Caco-2 (cell line): ENCODE measurements around the gene PGS1. TPM values are rescaled to one million over a fixed set of nuclear protein-coding genes. Genes with fewer than 3 reads are reported as not detected.
A peak's percentile ranks its signal among the peaks of the same experiment; 100 is the strongest.

ENCODE experiments used
- BruUV-seq: library from RNA; stranded (reverse); fragments of 400-500 nt; replicated peaks from 2 replicates; lab custom pipeline; 2021; lab: Mats Ljungman, UMichigan
- CTCF ChIA-PET: fragments of 300-600 bp; sonication (Branson Sonifier 250); formaldehyde crosslinking; loops from one replicate; lab custom pipeline; 2022; ENCODE audit warnings: antibody characterized with exemption; lab: Charles Lee
- POLR2A ChIA-PET: fragments of 300-600 bp; sonication (Branson Sonifier 250); formaldehyde crosslinking; loops from one replicate; lab custom pipeline; 2022; ENCODE audit warnings: antibody characterized with exemption; lab: Charles Lee
- DNase-seq, 2 experiments: peaks; one replicate each; pipeline versions ENCODE4 v3.0.0 to v3.0.0-alpha.2; 2020 to 2022
- H3K27me3 ChIP-seq: replicated peaks from 2 replicates; pipeline ENCODE4 v1.6.0; 2011; ENCODE audit warnings: low read length; ENCODE audit not compliant: control insufficient read depth, insufficient read depth
- H3K36me3 ChIP-seq: 2 replicates; pipeline ENCODE4 v1.5.1; 2011; ENCODE audit warnings: low read length; ENCODE audit not compliant: control insufficient read depth, insufficient read depth
- H3K4me1 ChIP-seq: fragments of 250-450 bp; sonication (Bioruptor Pico); 2 replicates; pipeline ENCODE4 v1.5.1; 2020; ENCODE audit warnings: mild to moderate bottlenecking
- H3K4me3 ChIP-seq: 2 replicates; pipeline ENCODE4 v1.5.1; 2011; ENCODE audit warnings: low read depth, mild to moderate bottlenecking, control low read depth, low read length
- H3K9me3 ChIP-seq: fragments of 250-450 bp; sonication (Bioruptor Pico); 2 replicates; pipeline ENCODE4 v1.5.1; 2020; ENCODE audit warnings: mild to moderate bottlenecking, moderate library complexity
- H3K27ac Mint-ChIP-seq: one replicate; pipeline ENCODE4 v1.8.0; 2022; ENCODE audit warnings: mixed read lengths; ENCODE audit not compliant: unreplicated experiment
- H3K27me3 Mint-ChIP-seq: one replicate; pipeline ENCODE4 v1.8.0; 2022; ENCODE audit warnings: mixed read lengths; ENCODE audit not compliant: insufficient read depth, unreplicated experiment
- H3K36me3 Mint-ChIP-seq: one replicate; pipeline ENCODE4 v1.8.0; 2022; ENCODE audit warnings: mild to moderate bottlenecking, mixed read lengths; ENCODE audit not compliant: insufficient read depth, unreplicated experiment
- H3K4me1 Mint-ChIP-seq: one replicate; pipeline ENCODE4 v1.8.0; 2022; ENCODE audit warnings: low read depth, mixed read lengths; ENCODE audit not compliant: unreplicated experiment
- H3K4me3 Mint-ChIP-seq: one replicate; pipeline ENCODE4 v1.8.0; 2022; ENCODE audit warnings: mild to moderate bottlenecking, moderate library complexity, mixed read lengths; ENCODE audit not compliant: unreplicated experiment
- H3K9me3 Mint-ChIP-seq: one replicate; pipeline ENCODE4 v1.8.0; 2022; ENCODE audit warnings: mixed read lengths; ENCODE audit not compliant: unreplicated experiment
- intact Hi-C: fragments of 100-400 bp; cut with micrococcal nuclease; formaldehyde crosslinking; loops from one replicate; pipeline ENCODE4 v1.10.0; 2022; ENCODE audit not compliant: unreplicated experiment
- total RNA-seq: library from RNA; stranded (reverse); gene quantifications from 2 replicates; pipeline ENCODE4 v1.2.3, GENCODE V29; 2022
- TF ChIP-seq, protein P1 (sequence below), 2 experiments: fragments of 200-600 bp in 1 of 2; IDR thresholded peaks; 1 replicate in 1 of 2; 2 replicates in 1 of 2; pipeline versions ENCODE4 v1.5.1 to v1.8.0; 2011 to 2022; ENCODE audit warnings: antibody characterized with exemption in 1 of 2, control low read depth in 1 of 2, inconsistent platforms in 1 of 2, low read depth in 1 of 2, low read length in 1 of 2, mild to moderate bottlenecking in 1 of 2, moderate library complexity in 1 of 2; ENCODE audit not compliant: insufficient read depth in 1 of 2, severe bottlenecking in 1 of 2, unreplicated experiment in 1 of 2

PGS1 gene
- total RNA-seq, 1 experiment from 2014 or later, result 54.1 TPM

- POLR2A ChIA-PET, result interaction anchor here (0.5 to 2.0 kb wide), 10 partner anchors 43 to 334 kb away, joined by 3 to 13 read pairs (median 5); partner anchors contain the start of genes AFMID, PGS1 and TK1
- CTCF ChIA-PET, result interaction anchor here (0.6 to 2.6 kb wide), 29 partner anchors 10 to 294 kb away, joined by 3 to 57 read pairs (median 4); partner anchors contain the start of genes AFMID, SOCS3 and TK1
- H3K4me3 ChIP-seq, result peak overlapping the region; percentile 1; the same call in 1 of the 2 replicates
- TF ChIP-seq, protein P1, sequence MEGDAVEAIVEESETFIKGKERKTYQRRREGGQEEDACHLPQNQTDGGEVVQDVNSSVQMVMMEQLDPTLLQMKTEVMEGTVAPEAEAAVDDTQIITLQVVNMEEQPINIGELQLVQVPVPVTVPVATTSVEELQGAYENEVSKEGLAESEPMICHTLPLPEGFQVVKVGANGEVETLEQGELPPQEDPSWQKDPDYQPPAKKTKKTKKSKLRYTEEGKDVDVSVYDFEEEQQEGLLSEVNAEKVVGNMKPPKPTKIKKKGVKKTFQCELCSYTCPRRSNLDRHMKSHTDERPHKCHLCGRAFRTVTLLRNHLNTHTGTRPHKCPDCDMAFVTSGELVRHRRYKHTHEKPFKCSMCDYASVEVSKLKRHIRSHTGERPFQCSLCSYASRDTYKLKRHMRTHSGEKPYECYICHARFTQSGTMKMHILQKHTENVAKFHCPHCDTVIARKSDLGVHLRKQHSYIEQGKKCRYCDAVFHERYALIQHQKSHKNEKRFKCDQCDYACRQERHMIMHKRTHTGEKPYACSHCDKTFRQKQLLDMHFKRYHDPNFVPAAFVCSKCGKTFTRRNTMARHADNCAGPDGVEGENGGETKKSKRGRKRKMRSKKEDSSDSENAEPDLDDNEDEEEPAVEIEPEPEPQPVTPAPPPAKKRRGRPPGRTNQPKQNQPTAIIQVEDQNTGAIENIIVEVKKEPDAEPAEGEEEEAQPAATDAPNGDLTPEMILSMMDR (IDR thresholded peaks at IDR 0.05; ENCODE audit: insufficient read depth in 1 of 2, low read depth in 1 of 2, low read length in 1 of 2, severe bottlenecking in 1 of 2, unreplicated experiment in 1 of 2), result peak; percentile 98 to 99
- no peaks in the 10 kb centered on the region for H3K27me3 Mint-ChIP-seq
- no peaks in the 10 kb centered on the region for H3K9me3 Mint-ChIP-seq
- DNase-seq, result peak; percentile 93 to 96
- peak overlapping the region; percentile 72 for H3K4me3 Mint-ChIP-seq
- peaks cover 37% of the 10 kb centered on the region for H3K4me1 ChIP-seq
- H3K27me3 ChIP-seq, result no peaks in the 10 kb centered on the region
- peaks cover 96% of the 10 kb centered on the region for H3K36me3 Mint-ChIP-seq
- H3K9me3 ChIP-seq, result no peaks in the 10 kb centered on the region
- peak overlapping the region; percentile 95 for H3K27ac Mint-ChIP-seq
- H3K4me1 Mint-ChIP-seq, result peaks cover 28% of the 10 kb centered on the region
- peaks cover 8% of the 10 kb centered on the region for H3K36me3 ChIP-seq
- no TSS peak for BruUV-seq
- intact Hi-C loops, result loop anchor here (1.0 to 5.0 kb wide), 8 partner anchors 10 to 234 kb away; partner anchors contain the start of genes AFMID, SOCS3 and TK1
Observed at GRCh38 chr17:78421534-78422266, 43.3 kb downstream of the PGS1 start.

DNA sequence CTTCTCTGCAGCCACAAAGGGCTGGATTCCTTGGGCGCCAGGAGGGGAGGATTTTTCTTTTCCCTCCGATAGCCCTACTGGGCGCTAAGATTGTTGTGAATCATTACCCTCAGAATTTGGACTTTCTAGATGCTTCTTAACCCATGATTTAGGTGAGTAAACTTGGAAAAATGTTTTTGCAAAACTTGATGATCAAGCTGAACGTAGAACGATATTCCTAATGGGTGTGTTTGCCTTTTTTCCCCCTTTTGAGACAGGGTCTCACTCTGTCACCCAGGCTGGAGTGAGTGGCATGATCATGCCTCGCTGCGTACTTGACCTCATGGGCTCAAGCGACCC, 43.8 kb downstream of the PGS1 start:
- Histone ChIP-seq H3K36me3 (peaks cover 8% of the 10 kb centered on the region), H3K4me1 (peaks cover 37% of the 10 kb centered on the region)
- H3K9me3 Mint-ChIP-seq, result no peaks in the 10 kb centered on the region

More for the DNA sequence above, 43.8 kb downstream of the PGS1 start:
- H3K36me3 Mint-ChIP-seq, result peaks cover 96% of the 10 kb centered on the region
- DNase-seq, result no peak
- H3K27ac Mint-ChIP-seq, result peak overlapping the region; percentile 95
- POLR2A ChIA-PET, result interaction anchor here (0.7 to 2.0 kb wide), 7 partner anchors 44 to 235 kb away, joined by 3 to 13 read pairs (median 6); partner anchors contain the start of genes AFMID, PGS1 and TK1
- no peaks in the 10 kb centered on the region for H3K27me3 Mint-ChIP-seq
- H3K27me3 ChIP-seq, result no peaks in the 10 kb centered on the region
- TSS peak; percentile 48 for BruUV-seq
- H3K4me3 Mint-ChIP-seq, result peak overlapping the region; percentile 72
- TF ChIP-seq, protein P1 (IDR thresholded peaks at IDR 0.05; ENCODE audit: insufficient read depth in 1 of 2, low read depth in 1 of 2, low read length in 1 of 2, severe bottlenecking in 1 of 2, unreplicated experiment in 1 of 2), result no peak
- H3K4me3 ChIP-seq, result no peak overlapping the region
- CTCF ChIA-PET, result interaction anchor here (0.6 to 2.6 kb wide), 22 partner anchors 11 to 295 kb away, joined by 3 to 57 read pairs (median 6); partner anchors contain the start of genes AFMID, SOCS3 and TK1
- intact Hi-C loops, result loop anchor here (1.0 to 5.0 kb wide), 2 partner anchors 172 to 235 kb away; partner anchors contain the start of genes AFMID and TK1
- H3K9me3 ChIP-seq, result no peaks in the 10 kb centered on the region
- peaks cover 23% of the 10 kb centered on the region for H3K4me1 Mint-ChIP-seq
